K562 (cell line): Measurements from ENCODE around the gene MCCD1. TPM values are rescaled to one million over a fixed set of nuclear protein-coding genes. Genes with fewer than 3 reads are reported as not detected.

Source experiments
- JUND ChIP-seq, 2 experiments: IDR thresholded peaks; 2 replicates in 1 of 2; 3 replicates in 1 of 2; pipeline ENCODE4 v1.6.1; 2011; ENCODE audit warnings: borderline replicate concordance in 2 of 2, low read depth in 2 of 2, low read length in 2 of 2, improper control_type of control experiment in 1 of 2, missing biosample characterization in 1 of 2, missing genetic modification characterization in 1 of 2, missing genetic modification reagents in 1 of 2
- KAT7 ChIP-seq: sonication (generic); formaldehyde crosslinking; IDR thresholded peaks from 2 replicates; pipeline ENCODE4 v1.8.0; 2022; ENCODE audit warnings: missing genetic modification reagents, mild to moderate bottlenecking, borderline replicate concordance
- MGA ChIP-seq: fragments of 450-650 bp; IDR thresholded peaks from 2 replicates; pipeline ENCODE4 v1.6.1; 2016; ENCODE audit warnings: mild to moderate bottlenecking, moderate library complexity
- NR2C2 ChIP-seq, 2 experiments: fragments of 200-800 bp in 1 of 2; sonication (Bioruptor generic) in 1 of 2; sonication (generic) in 1 of 2; formaldehyde crosslinking in 1 of 2; IDR thresholded peaks; 2 replicates each; pipeline versions ENCODE4 v1.6.1 to v1.8.0; 2016 to 2022; ENCODE audit warnings: mild to moderate bottlenecking in 1 of 2, missing compliant biosample characterization in 1 of 2, missing genetic modification characterization in 1 of 2, missing genetic modification reagents in 1 of 2
- SRSF7 ChIP-seq: fragments of 200-400 bp; formaldehyde crosslinking; optimal IDR thresholded peaks from 2 replicates; pipeline ENCODE3; 2017; ENCODE audit warnings: mild to moderate bottlenecking, low read depth, low read length
- TFAM ChIP-seq: fragments of 250-450 bp; sonication (Bioruptor Pico); conservative IDR thresholded peaks from 2 replicates; pipeline ENCODE4 v1.5.0; 2021; ENCODE audit warnings: mild to moderate bottlenecking, moderate library complexity
- TRIM28 ChIP-seq: fragments of 450-650 bp; IDR thresholded peaks from 2 replicates; pipeline ENCODE4 v1.6.1; 2017
- ZFPM2 ChIP-seq: fragments of 250-450 bp; sonication (Bioruptor Pico); IDR thresholded peaks from 2 replicates; pipeline ENCODE4 v1.5.1; 2022; ENCODE audit warnings: mild to moderate bottlenecking
- ZNF124 ChIP-seq: sonication (generic); formaldehyde crosslinking; IDR thresholded peaks from 2 replicates; pipeline ENCODE4 v1.8.1; 2022; ENCODE audit warnings: missing genetic modification reagents
- ZNF436 ChIP-seq: fragments of 250-450, 450-650 bp; sonication (Bioruptor Pico); formaldehyde crosslinking; IDR thresholded peaks from 2 replicates; pipeline ENCODE4 v1.7.0; 2020; ENCODE audit warnings: mild to moderate bottlenecking
- ZNF518B ChIP-seq: fragments of 250-450 bp; sonication (Bioruptor Pico); IDR thresholded peaks from 2 replicates; pipeline ENCODE4 v1.5.0; 2021; ENCODE audit warnings: mild to moderate bottlenecking, moderate library complexity
- polyA plus RNA-seq, 8 experiments: library from polyadenylated mRNA; depleted of rRNA in 4 of 8; stranded (reverse) in 5 of 8; unstranded in 3 of 8; fragments of >200 nt; fragmentation: Nextera tagmentation in 2 of 8; fragmentation: Illumina TruSeq in 1 of 8; extraction: Ambion mirVana in 2 of 8; extraction: Trizol in 1 of 8; gene quantifications; 2 replicates each; pipeline versions ENCODE4 v1.2.1 to v1.2.3, GENCODE V29; 2011 to 2014; ENCODE audit warnings: inconsistent platforms in 1 of 8, missing spikeins in 1 of 8
- total RNA-seq, 7 experiments: library from RNA; depleted of rRNA in 6 of 7; stranded (reverse); fragments of >200 nt in 6 of 7; fragmentation: Illumina TruSeq in 2 of 7; extraction: Trizol in 2 of 7; gene quantifications; 2 replicates each; pipeline versions ENCODE4 v1.2.1 to v1.2.3, GENCODE V29; 2011 to 2021; ENCODE audit warnings: low replicate concordance in 1 of 7

Gene MCCD1
- total and polyA plus RNA-seq, 9 of the 15 experiments (the other 6 are each of a cell fraction or from before 2014, with no cell fraction given): not detected

- TF ChIP-seq MGA (peak; percentile 46), SRSF7 (no peak), TRIM28 (no peak), ZNF436 (CRISPR knock-in tag) (no peak), NR2C2 (CRISPR knock-in tag; IDR thresholded peaks at IDR 0.05) (no peak), NR2C2 (tag; IDR thresholded peaks at IDR 0.05) (no peak), KAT7 (CRISPR knock-in tag) (peak; percentile 7), ZFPM2 (CRISPR knock-in tag) (no peak), TFAM (CRISPR knock-in tag) (no peak), ZNF124 (CRISPR knock-in tag) (no peak), ZNF518B (CRISPR knock-in tag) (no peak), JUND (IDR thresholded peaks at IDR 0.05; ENCODE audit: borderline replicate concordance, low read depth, low read length) (no peak), JUND (tag; IDR thresholded peaks at IDR 0.05; ENCODE audit: borderline replicate concordance, low read depth, low read length) (0 out of 3 replicates have a peak, but pooled peaks have one; percentile 6)
Observed at GRCh38 chr6:31497531-31498476, 31.0 kb upstream of the MCCD1 start, which contains the start of gene MICB (continued).
